GM20000 (cell line): ENCODE measurements around the gene KHNYN.

Experiments
- DNase-seq: peaks from one replicate; pipeline ENCODE4 v3.0.0; 2012; ENCODE audit warnings: low spot score
- CTCF ChIP-seq: IDR thresholded peaks from 2 replicates; pipeline ENCODE4 v1.5.1; 2012; ENCODE audit warnings: mild to moderate bottlenecking, control low read depth; ENCODE audit errors: extremely low read depth, missing control alignments

Gene KHNYN

GRCh38 chr14:24398293-24398652 is 31.5 kb upstream of the KHNYN start:
- TF ChIP-seq CTCF = no peak
- DNase-seq = no peak

GRCh38 chr14:24398653-24399446 is 30.9 kb upstream of the KHNYN start, which contains the start of gene NYNRIN:
Gene NYNRIN (plus strand): TSS chr14:24399003. CDS start chr14:24399247, 244 bp downstream.
- TF ChIP-seq CTCF = no peak
- DNase-seq = no peak

GRCh38 chr14:24399447-24399822 is 30.3 kb upstream of the KHNYN start:
- no peak for DNase-seq

GRCh38 chr14:24399999-24400718 is 29.6 kb upstream of the KHNYN start:
- no peak for TF ChIP-seq CTCF
- no peak for DNase-seq

More at GRCh38 chr14:24399447-24399822, 30.3 kb upstream of the KHNYN start:
- no peak for TF ChIP-seq CTCF

GRCh38 chr14:24401810-24402702 is 27.7 kb upstream of the KHNYN start:
- TF ChIP-seq CTCF = no peak
- DNase-seq = no peak

- TF ChIP-seq CTCF = no peak
- DNase-seq = no peak
These were observed 26.3 kb upstream of the KHNYN start for GRCh38 chr14:24403294-24403998.
